IMR-90 (cell line): ENCODE results near the gene BEST1.

Source experiments
- CEBPB ChIP-seq: IDR thresholded peaks from 2 replicates; pipeline ENCODE4 v1.6.1; 2012; ENCODE audit warnings: low read depth, low read length, improper control_type of control experiment
- FOS ChIP-seq: fragments of 150-350 bp; IDR thresholded peaks from 2 replicates; pipeline ENCODE4 v1.6.1; 2016; ENCODE audit warnings: low read depth, low read length
- MAZ ChIP-seq: IDR thresholded peaks from 2 replicates; pipeline ENCODE4 v1.6.1; 2012; ENCODE audit warnings: low read depth, mild to moderate bottlenecking, low read length, improper control_type of control experiment, moderate library complexity, borderline replicate concordance
- POLR2A ChIP-seq: IDR thresholded peaks from 2 replicates; pipeline ENCODE4 v1.6.1; 2012; ENCODE audit warnings: mild to moderate bottlenecking, low read depth, low read length
- RAD21 ChIP-seq: IDR thresholded peaks from 2 replicates; pipeline ENCODE4 v1.6.1; 2012; ENCODE audit warnings: low read length, improper control_type of control experiment
- RFX5 ChIP-seq: IDR thresholded peaks from 2 replicates; pipeline ENCODE4 v1.8.0; 2012; ENCODE audit warnings: low read depth, mild to moderate bottlenecking, low read length, moderate library complexity
- TF ChIP-seq, protein P1 (sequence below): conservative IDR thresholded peaks from 2 replicates; pipeline ENCODE4 v1.5.1; 2012; ENCODE audit warnings: mild to moderate bottlenecking, low read depth, low read length, improper control_type of control experiment
- TF ChIP-seq, protein P2 (sequence below): fragments of 150-350 bp; IDR thresholded peaks from 2 replicates; pipeline ENCODE4 v1.6.1; 2016; ENCODE audit warnings: low read depth, mild to moderate bottlenecking, low read length, moderate library complexity, borderline replicate concordance
- TF ChIP-seq, protein P3 (sequence below): fragments of 150-350 bp; IDR thresholded peaks from 2 replicates; pipeline ENCODE4 v1.6.1; 2017; ENCODE audit warnings: mild to moderate bottlenecking, antibody characterized with exemption, low read length, low read depth

DNA sequence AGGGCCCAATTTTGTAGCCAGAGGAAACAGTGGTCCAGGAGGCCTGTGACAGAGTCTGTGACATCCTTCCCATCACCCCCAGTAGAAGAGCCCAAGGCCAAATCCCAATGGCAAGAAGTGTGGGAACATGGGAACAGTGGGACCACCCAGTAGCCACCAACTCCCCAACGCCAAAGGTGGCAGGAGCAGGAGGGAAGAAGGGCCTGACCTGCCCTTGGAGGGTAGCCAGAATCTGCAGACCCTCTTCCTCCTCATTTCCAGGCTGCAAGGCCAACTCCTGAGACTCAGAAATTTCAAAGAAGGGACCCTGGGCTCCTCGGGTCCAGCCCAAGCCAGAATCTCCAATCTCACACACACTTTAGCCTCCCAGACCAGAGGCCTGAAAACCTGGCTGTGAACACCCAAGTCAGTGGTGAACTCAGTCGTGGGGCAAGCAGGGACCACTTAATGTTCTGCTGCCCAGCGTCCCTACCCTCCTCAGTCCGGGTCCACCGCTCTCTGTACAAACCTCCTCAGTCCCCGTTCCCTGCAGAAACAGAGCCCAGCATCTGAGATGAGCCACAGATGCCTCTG lies 38.9 kb upstream of the BEST1 start:
- TF ChIP-seq, protein P1, sequence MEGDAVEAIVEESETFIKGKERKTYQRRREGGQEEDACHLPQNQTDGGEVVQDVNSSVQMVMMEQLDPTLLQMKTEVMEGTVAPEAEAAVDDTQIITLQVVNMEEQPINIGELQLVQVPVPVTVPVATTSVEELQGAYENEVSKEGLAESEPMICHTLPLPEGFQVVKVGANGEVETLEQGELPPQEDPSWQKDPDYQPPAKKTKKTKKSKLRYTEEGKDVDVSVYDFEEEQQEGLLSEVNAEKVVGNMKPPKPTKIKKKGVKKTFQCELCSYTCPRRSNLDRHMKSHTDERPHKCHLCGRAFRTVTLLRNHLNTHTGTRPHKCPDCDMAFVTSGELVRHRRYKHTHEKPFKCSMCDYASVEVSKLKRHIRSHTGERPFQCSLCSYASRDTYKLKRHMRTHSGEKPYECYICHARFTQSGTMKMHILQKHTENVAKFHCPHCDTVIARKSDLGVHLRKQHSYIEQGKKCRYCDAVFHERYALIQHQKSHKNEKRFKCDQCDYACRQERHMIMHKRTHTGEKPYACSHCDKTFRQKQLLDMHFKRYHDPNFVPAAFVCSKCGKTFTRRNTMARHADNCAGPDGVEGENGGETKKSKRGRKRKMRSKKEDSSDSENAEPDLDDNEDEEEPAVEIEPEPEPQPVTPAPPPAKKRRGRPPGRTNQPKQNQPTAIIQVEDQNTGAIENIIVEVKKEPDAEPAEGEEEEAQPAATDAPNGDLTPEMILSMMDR: no peak
- TF ChIP-seq POLR2A: no peak
- no peak for TF ChIP-seq RFX5
- TF ChIP-seq CEBPB: no peak
- no peak for TF ChIP-seq MAZ
- TF ChIP-seq, protein P2, sequence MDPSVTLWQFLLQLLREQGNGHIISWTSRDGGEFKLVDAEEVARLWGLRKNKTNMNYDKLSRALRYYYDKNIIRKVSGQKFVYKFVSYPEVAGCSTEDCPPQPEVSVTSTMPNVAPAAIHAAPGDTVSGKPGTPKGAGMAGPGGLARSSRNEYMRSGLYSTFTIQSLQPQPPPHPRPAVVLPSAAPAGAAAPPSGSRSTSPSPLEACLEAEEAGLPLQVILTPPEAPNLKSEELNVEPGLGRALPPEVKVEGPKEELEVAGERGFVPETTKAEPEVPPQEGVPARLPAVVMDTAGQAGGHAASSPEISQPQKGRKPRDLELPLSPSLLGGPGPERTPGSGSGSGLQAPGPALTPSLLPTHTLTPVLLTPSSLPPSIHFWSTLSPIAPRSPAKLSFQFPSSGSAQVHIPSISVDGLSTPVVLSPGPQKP: no peak
- TF ChIP-seq, protein P3, sequence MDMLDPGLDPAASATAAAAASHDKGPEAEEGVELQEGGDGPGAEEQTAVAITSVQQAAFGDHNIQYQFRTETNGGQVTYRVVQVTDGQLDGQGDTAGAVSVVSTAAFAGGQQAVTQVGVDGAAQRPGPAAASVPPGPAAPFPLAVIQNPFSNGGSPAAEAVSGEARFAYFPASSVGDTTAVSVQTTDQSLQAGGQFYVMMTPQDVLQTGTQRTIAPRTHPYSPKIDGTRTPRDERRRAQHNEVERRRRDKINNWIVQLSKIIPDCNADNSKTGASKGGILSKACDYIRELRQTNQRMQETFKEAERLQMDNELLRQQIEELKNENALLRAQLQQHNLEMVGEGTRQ: no peak
- no peak for TF ChIP-seq RAD21
- no peak for TF ChIP-seq FOS
